Endothelial cell of umbilical vein (primary cell): ENCODE results near the gene AP3M1.

Experiments
- CTCF ChIP-seq, 2 donors: IDR thresholded peaks; 1 replicate in 1 of 2; 2 replicates in 1 of 2; pipeline ENCODE4 v1.5.1; 2011; ENCODE audit warnings: low read length in 2 of 2, mild to moderate bottlenecking in 2 of 2, moderate library complexity in 2 of 2, control low read depth in 1 of 2, inconsistent platforms in 1 of 2, low read depth in 1 of 2; ENCODE audit not compliant: insufficient read depth in 1 of 2; ENCODE audit errors: extremely low read depth in 1 of 2
- EZH2 ChIP-seq: IDR thresholded peaks from 2 replicates; pipeline ENCODE4 v1.6.1; 2012; ENCODE audit warnings: borderline replicate concordance, low read depth, mild to moderate bottlenecking, moderate library complexity, low read length, inconsistent platforms; ENCODE audit not compliant: severe bottlenecking
- FOS ChIP-seq: IDR thresholded peaks from 2 replicates; pipeline ENCODE4 v1.6.1; 2011; ENCODE audit warnings: mild to moderate bottlenecking, low read length, moderate library complexity, borderline replicate concordance; ENCODE audit not compliant: insufficient read depth
- GATA2 ChIP-seq: IDR thresholded peaks from 2 replicates; pipeline ENCODE4 v1.7.0; 2011; ENCODE audit warnings: low read depth, mild to moderate bottlenecking, moderate library complexity, mixed read lengths, low read length; ENCODE audit not compliant: insufficient read length, insufficient read depth
- JUN ChIP-seq: IDR thresholded peaks from 2 replicates; pipeline ENCODE4 v1.6.1; 2011; ENCODE audit warnings: borderline replicate concordance, low read depth; ENCODE audit not compliant: insufficient read length, insufficient read depth
- MAX ChIP-seq: IDR thresholded peaks from 2 replicates; pipeline ENCODE4 v1.6.1; 2011; ENCODE audit not compliant: insufficient read depth, insufficient read length
- MYC ChIP-seq: IDR thresholded peaks from one replicate; pipeline ENCODE4 v1.6.1; 2011; ENCODE audit warnings: mild to moderate bottlenecking, low read depth, low read length
- POLR2A ChIP-seq: IDR thresholded peaks from 2 replicates; pipeline ENCODE4 v1.6.1; 2012; ENCODE audit warnings: low read depth, mild to moderate bottlenecking, control low read depth, low read length
- POLR2AphosphoS5 ChIP-seq: IDR thresholded peaks from 2 replicates; pipeline ENCODE4 v1.6.1; 2012; ENCODE audit warnings: low read depth, mild to moderate bottlenecking, control low read depth, low read length, moderate library complexity; ENCODE audit not compliant: insufficient read depth

- TF ChIP-seq POLR2A (no peak), CTCF (IDR thresholded peaks at IDR 0.05; ENCODE audit: extremely low read depth in 1 of 2, insufficient read depth in 1 of 2, low read depth in 1 of 2, low read length in 2 of 2) (no peak), MAX (no peak), FOS (no peak), MYC (no peak), POLR2AphosphoS5 (no peak), EZH2 (no peak), JUN (no peak), GATA2 (no peak)
These were observed 78.1 kb downstream of the AP3M1 start for GRCh38 chr10:74072503-74072902.
